Astrocyte of the hippocampus (primary cell): ENCODE results near the gene ARHGAP18.

ENCODE experiments used
- DNase-seq: peaks from one replicate; pipeline ENCODE4 v3.0.0; 2011; ENCODE audit warnings: low read depth, low spot score

ARHGAP18 gene

GRCh38 chr6:129709769-129710449 lies at the start of gene ARHGAP18:
Gene ARHGAP18, minus strand, starts transcription at chr6:129710177. Its CDS starts 41 bp downstream, at chr6:129710136.
- peak; percentile 96 for DNase-seq

- no peak for DNase-seq
These were observed 45.8 kb upstream of the ARHGAP18 start for GRCh38 chr6:129755787-129756186.

- DNase-seq, result no peak
These were observed 44.8 kb upstream of the ARHGAP18 start for GRCh38 chr6:129754750-129755149.

- DNase-seq, result peak; percentile 70
These were observed 43.4 kb upstream of the ARHGAP18 start for GRCh38 chr6:129753422-129753821.

- no peak for DNase-seq
These were observed 41.4 kb upstream of the ARHGAP18 start for GRCh38 chr6:129751384-129751783.

GRCh38 chr6:129750360-129750759 lies 40.4 kb upstream of the ARHGAP18 start:
- DNase-seq, result no peak

- peak; percentile 36 for DNase-seq
These were observed 39.8 kb upstream of the ARHGAP18 start for GRCh38 chr6:129749749-129750120.

- peak; percentile 34 for DNase-seq
These were observed 39.1 kb upstream of the ARHGAP18 start for GRCh38 chr6:129748901-129749748.

- DNase-seq, result no peak
These were observed 38.4 kb upstream of the ARHGAP18 start for GRCh38 chr6:129748212-129748900.

- DNase-seq, result no peak
These were observed 37.7 kb upstream of the ARHGAP18 start for GRCh38 chr6:129747588-129748112.

- no peak for DNase-seq
These were observed 34.9 kb upstream of the ARHGAP18 start for GRCh38 chr6:129744880-129745237.

- peak; percentile 70 for DNase-seq
These were observed 34.4 kb upstream of the ARHGAP18 start for GRCh38 chr6:129744201-129744879.

- no peak for DNase-seq
These were observed 30.0 kb upstream of the ARHGAP18 start for GRCh38 chr6:129740013-129740412.

- DNase-seq, result no peak
These were observed 26.1 kb upstream of the ARHGAP18 start for GRCh38 chr6:129736105-129736504.

GRCh38 chr6:129733290-129733689 lies 23.3 kb upstream of the ARHGAP18 start:
- DNase-seq, result no peak

GRCh38 chr6:129732542-129732941 lies 22.6 kb upstream of the ARHGAP18 start:
- no peak for DNase-seq

GRCh38 chr6:129732034-129732433 lies 22.1 kb upstream of the ARHGAP18 start:
- no peak for DNase-seq

- DNase-seq, result no peak
These were observed 21.5 kb upstream of the ARHGAP18 start for GRCh38 chr6:129731428-129731827.

- DNase-seq, result no peak
These were observed 20.6 kb upstream of the ARHGAP18 start for GRCh38 chr6:129730477-129731165.

- no peak for DNase-seq
These were observed 16.7 kb upstream of the ARHGAP18 start for GRCh38 chr6:129726650-129727049.

- DNase-seq, result no peak
These were observed 15.4 kb upstream of the ARHGAP18 start for GRCh38 chr6:129725341-129725740.
